ENCODE measurements around the gene ENTPD8.

ENTPD8 gene

DNA sequence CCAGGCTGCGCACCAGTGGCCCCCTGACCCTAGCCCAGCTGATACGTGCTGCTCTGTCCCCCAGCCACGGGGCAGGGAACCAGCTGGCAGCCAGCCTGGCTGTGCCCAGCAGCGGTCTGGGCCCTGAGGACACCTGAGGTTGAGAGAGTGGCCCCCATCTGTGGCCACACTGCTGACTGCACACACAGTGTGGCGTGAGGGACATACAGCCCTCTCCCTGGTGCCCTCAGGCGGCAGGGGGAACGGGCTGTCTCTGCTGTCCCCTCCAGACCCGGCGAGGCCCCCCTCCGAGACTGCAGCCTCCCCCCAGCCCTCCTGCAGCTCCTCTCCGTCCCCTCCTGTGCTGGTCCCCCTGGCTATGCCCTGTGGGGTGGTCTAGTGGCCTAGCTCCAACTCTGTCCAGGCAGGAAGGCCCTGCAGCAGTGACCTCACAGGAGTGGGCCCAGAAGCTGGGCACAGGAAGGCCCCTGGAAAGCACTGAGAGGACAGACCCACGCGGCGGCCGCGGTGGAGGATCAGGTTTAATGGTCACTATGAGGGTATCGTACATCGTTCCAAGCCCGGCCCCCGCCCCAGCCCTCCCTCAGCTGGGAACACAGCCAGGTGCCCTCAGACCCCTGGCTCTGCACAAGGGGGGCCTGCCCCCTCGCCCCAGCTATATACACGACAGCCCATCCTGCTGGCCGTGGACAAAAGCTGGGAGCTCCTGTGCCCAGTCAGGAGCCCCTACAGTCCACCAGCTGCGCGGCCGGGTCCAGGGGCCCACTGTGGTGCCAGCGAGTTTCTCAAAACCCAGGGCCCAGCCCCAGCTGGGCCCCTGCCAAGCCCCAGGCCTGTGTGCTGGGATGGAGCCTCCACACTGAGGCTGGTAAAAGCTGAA is 6.8 kb upstream of the ENTPD8 start:
- DNase-seq (ENCODE audit: low read depth, low spot score): no peak

DNA sequence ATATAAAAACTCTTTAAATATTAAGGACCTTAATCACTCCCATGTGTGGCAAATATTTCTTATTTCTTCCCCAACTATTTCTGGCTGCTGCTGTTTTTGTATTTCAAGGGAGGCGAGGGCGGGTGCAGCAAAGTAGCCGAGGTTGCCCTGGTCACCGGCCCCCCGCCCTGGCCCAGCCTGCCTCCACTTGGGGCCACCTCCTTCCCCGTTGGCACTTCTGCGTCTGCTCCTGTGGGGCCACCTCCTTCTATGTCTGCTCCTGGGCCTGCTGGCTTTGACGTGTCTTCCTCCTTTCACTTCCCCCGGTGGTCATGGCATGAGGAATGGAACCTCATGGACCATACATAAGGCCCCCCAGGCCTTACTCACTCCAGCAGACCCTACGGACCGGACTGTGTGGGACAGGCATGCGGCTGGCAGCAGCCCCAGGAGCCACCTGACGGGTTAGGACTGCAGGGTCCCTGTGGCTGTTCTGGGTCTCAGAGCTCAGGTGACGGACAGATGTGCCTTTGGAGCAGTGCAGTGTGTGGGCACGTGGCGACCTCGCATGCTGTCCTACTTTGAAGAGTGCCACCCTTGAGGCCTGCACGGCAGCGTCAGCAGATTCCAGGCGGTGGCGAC is 5.8 kb upstream of the ENTPD8 start:
- DNase-seq (ENCODE audit: low read depth, low spot score): no peak

DNA sequence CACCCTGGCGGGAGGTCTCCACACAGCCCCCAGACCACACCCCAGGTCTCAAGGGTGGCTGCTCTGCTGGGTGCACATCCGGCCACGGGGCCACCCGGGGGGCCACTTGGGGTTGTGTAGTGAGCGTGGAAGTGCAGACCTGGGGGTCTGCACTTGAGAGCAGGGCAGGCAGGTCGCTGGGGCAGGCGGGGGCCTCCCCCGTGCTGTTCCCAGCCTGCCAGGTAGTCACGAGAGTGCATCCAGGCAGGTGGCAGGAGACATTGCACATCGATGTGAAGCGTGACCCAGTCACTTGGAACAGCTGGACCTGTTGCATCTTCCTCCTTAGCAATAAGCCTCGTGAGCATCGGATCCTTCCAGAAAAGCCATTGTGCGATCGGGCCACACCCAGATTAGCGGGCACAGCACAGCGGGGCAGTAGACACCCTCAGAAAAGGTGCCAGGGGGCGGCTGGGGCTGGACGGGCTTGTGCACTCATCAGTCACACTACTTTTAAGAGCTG is 4.8 kb upstream of the ENTPD8 start:
- DNase-seq (ENCODE audit: low read depth, low spot score): no peak

DNA sequence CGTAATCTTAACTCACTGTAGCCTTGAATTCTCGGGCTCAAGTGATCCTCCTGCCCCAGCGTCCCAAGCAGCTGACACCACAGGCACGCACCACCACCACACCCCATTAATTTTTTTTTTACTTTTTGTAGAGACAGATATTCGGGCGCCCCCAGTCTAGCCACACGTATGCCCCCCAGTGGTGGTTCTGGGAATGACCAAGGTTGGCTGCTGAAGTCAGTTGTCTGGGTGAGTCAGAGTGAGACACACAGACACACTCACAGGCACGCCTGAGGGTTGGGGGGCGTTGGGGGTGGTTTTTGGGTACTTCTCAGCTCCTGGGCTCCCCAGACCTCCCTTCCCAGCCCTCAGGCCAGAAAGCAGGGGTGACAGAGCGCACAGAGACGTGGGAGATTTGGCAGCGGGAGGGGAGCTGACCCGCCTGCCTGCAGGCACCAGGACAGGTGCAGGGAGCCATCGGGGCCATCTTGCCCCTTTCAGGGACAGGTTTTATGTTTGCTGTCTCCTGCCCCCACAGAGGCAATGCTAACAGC is 4.2 kb upstream of the ENTPD8 start:
- peak; percentile 86 for DNase-seq (ENCODE audit: low read depth, low spot score)

DNA sequence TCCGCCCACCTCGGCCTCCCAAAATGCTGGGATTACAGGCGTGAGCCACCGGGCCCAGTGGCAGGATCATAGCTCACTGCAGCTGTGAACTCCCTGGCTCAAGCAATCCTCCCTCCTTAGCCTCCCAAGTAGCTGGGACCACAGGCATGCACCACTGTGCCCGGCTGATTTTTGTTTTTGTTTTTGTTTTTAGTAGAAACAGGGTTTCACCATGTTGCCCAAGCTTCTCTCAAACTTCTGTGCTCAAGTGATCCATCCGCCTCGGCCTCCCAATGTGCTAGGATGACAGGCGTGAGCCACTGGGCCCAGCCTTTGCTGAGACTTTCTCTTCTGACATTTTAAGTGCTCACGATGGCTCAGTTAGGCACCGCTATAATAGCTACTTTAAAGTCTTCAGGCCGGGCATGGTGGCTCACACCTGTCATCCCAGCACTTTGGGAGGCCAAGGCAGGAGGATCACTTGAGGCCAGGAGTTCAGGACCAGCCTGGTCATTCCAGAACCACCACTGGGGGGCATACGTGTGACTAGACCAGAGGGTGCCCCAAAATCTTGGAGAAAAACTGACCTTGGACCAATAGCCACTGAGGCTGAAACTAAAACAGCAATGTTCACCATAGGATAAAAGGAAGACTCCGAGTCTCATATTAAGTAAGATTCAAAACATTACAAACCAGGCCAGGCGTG is 3.1 kb upstream of the ENTPD8 start:
- DNase-seq (ENCODE audit: low read depth, low spot score): no peak

DNA sequence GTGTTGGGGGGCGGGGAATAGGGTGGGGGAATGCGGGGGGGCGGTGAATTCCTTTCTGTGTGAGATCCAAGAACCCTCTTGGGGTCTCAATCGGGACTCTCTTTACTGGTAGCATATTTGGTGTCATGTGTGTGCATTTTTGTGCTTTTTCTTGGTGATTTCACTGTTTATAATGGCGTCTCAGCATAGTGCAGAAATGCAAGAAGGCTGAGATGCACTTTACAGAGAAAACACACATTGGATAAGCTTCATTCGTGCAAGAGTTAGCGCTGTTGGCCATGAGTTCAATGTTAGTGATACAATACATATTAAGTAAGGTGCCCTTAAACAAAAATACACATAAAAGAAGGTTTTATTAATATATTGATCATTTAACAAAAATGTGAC is 771 bp upstream of the ENTPD8 start:
- DNase-seq (ENCODE audit: low read depth, low spot score): no peak

DNA sequence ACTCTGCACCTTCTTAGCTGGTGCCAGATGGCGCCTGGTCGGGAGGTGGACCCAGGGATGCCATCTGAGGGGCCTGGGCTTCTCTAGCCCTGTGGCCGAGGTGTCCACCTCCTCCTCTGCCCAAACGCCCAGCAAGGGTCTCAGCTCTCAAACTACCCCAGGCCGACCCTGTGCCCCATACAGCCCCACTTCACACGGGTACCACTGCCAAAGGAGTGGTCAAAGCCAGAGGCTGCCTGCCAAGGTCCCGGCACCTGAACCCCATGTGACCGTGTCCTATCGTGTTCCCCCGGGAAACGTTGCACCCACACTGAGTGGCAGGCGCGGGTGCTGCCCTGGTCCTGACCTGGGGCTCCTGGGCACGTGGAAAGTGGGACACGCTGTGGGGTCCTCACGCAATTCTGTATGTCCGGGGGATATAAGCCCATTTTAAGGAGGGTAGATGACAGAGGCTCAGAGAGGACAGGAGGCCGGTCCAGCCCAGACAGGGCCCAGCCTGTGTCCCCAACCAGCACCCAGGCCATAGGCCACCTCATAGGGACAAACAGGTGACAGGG is 1.9 kb downstream of the ENTPD8 start:
- DNase-seq (ENCODE audit: low read depth, low spot score): no peak

DNA sequence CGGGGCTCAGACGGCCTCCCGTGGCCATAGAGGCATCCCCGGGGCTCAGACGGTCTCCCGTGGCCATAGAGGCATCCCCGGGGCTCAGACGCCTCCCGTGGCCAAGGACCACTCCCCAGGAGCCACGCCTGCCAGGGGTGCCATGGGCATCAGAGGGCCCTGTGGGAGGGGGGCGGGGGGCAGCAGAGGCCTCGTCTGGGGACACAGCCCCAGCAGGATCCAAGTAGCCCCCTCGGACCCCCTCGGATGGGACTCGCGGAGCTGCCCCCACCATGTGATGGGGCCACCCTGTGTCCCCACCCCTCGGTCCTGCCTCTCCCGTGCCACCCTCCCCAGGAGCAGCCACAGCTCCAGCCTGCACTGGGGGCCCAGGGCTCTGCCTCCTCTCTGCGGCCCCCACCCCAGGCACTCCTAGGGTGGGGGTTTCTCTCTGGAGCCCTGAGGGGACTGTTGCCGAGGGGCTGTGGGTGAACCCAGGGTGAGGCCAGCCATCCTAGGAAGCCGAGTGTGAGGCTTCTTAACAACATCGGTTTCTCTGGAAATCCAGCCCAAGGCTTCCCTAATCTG is 2.5 kb downstream of the ENTPD8 start:
- no peak for DNase-seq (ENCODE audit: low read depth, low spot score)

DNA sequence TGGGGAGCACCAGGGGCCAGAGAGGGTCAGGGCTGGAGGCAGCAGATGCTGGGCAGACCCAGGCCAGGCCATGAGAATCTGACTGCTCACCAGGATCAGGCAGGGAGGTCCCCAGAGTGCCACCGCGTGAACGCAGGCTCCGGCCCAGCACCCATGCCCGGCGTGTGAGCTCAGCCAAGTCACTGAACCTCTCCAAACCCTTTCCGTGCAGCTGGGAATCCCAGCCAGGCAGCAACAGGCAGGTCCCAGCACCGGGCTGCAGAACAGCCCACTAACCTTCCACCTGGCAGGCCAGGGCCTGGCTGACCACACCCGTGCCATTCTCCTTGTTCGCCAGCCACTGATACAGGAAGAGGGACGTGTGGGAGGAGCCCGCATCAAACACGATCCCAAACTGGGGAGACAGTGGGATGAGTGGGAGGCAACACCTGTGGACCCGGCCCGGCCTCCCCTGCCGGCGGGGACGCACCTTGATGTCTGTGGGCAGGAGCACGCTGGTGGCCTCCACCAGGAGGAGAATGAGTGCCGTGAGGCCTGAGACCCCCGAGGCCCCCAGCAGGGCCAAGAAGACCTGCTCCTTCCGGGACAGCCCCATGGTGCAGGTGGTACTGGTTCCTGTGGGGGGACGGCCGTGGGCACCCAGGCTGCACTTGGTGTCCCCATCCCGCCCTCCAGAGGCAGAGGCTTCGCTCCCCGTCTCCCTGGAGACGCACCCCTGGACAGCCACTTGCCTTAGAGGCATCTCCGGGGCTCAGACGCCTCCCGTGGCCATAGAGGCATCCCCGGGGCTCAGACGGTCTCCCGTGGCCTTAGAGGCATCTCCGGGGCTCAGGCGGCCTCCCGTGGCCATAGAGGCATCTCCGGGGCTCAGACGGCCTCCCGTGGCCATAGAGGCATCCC is 3.2 kb downstream of the ENTPD8 start:
- no peak for DNase-seq (ENCODE audit: low read depth, low spot score)

DNA sequence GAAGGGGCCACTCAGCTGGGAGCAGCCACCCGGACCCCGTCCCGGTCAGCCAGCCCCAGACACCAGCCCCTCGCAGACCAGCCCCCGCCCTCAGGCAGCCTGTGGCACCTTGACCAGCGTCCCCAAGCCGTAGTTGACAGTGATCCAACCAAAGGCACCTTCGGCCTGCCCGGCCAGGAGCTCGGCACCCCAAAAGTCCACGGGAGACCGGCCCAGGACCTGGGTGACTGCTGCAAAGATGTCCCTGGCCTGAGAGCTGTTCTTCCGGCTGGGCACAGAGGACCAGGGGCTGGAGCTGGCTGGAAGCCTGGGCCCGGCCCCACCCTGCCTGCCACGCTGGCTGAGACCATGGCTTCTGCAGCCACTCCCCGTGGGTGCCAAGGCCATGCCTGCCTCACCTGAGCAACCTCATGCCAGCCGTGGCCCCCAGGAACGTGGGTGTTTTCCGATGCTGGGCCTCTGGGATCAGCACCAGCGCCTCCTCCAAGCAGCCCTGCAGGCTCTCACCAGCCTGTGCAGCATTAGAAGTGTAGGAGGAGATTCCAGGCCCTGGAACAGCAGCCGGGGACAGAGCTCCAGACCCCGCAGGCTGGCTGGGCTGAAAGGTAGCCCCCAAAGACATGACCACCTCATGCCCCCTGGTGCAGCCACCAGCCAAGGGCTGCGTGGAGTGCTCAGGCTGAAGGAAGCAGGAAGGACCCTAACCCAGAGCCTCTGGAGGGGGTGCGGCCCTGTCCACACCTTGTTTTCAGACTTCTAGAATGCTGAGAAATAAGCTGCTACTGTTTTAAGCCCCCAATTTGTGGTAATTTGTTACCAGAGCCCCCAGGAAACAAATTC is 4.2 kb downstream of the ENTPD8 start:
- DNase-seq (ENCODE audit: low read depth, low spot score): no peak

DNA sequence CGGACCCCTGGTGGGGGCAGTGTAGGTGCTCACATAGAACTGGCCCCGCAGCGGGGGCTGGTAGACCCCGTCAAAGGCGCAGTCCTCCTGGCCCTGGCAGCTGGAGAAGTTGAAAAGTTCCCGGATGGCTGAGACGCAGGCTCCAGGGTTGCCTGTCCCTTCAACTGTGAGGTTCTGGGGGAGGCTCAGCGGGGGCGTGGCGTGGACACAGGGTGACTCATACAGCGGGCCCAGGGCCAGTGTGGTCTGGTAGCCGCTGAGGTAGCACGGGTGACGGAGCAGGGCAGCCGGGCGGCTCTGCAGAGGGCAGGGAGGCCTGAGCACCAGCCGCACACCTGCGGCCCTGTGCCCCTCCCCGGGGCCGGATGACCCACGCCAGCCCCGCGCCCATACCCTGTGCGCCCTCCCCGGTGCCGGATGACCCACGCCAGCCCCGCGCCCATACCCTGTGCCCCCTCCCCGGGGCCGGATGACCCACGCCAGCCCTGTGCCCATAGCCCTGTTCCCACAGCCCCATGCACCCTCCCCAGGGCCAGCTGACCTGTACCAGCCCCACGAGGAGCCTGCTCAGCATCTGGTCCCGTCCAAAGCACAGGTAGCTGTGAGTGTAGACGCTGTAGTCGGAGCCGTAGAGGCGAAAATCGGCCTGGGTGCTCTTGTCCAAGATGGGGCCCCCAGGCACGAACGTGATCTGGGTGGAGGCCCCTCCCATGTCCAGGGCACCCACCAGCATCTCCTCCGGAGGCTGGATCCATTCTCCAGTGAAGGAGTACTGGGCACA is 5.0 kb downstream of the ENTPD8 start:
- DNase-seq (ENCODE audit: low read depth, low spot score): peak; percentile 96

DNA sequence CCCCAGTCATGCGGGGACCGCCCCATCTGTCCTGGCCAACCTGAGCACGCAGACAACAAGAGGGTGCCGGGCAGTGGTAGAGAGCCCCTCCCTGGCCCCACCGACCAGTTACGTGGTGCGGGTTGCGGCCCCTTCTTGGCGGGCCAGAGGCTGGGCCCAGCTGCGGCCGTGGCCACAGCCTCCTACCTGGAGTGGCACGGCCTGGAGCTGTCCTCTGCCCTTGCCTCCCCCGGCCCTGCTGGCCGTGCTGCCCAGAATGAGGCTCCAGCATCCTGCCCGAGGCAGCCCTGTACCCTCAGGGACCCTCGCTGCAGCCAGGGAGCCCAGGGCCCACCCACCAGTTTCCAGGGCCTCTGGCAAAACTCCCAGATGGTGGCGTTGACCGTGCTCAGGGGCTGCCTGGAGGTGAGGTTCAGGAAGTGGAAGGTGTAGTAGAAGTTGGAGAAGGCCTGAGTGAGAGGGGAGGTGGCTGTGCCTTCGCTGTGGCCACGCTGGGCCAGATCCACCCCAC is 5.7 kb downstream of the ENTPD8 start:
- no peak for DNase-seq (ENCODE audit: low read depth, low spot score)

DNA sequence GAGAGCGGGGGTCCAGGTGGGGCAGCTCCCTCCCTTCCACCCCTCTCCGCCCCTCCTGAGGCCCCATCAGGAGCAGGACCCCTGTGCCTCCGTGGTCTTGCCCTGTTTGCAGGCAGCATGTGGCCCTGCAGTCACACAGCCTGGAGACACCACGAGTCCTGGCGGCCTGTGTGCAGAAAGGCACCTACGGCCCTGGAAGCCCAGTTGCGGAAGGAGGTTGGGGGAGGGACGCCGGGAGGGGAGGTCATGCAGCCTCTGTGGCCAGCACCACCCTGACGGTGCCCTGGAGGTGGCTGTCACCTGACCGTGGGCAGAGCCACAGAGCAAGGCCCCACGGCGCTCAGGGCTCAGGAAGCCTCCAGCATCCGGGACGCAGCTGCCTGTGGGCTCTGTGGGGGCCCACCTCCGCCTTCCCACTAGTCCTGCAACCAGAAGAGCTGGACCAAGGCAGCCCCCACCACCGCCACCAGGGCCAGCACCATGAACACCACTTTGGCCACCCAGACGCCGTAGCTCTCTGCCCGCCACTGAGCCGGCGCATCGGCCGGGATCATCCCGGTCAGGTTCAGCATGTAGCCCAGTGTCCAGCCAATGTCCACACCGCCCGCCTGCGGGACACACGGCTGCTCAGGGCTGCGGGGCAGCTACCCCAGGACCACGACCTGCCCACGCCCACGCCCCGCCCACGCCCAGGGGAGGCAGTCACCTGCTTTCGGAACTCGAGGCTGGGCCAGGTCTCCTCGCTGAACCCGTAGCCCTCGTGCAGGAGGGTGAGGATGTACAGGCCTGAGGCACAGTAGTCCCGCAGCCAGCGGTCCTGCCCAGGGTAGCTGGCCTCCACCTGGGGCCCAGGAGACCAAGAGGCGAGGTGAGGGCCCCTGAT is 6.4 kb downstream of the ENTPD8 start:
- DNase-seq (ENCODE audit: low read depth, low spot score): no peak

DNA sequence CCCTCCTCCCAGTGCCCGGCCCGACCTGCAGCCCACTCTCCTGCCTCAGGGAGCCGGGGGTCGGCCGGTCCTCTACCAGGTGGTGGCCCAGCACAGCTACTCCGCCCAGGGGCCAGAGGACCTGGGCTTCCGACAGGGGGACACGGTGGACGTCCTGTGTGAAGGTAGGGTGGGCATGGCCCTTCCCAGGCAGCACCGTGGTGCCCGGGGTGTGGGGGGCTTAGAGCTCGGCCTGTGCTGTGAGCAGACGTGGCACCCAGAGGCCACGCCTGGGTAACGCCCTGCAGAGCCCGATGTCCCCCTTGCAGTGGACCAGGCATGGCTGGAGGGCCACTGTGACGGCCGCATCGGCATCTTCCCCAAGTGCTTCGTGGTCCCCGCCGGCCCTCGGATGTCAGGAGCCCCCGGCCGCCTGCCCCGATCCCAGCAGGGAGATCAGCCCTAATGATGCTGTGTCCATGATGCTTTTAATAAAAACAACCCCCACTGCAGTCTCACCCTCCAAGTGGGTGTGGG is 7.2 kb downstream of the ENTPD8 start:
- no peak for DNase-seq (ENCODE audit: low read depth, low spot score)

DNA sequence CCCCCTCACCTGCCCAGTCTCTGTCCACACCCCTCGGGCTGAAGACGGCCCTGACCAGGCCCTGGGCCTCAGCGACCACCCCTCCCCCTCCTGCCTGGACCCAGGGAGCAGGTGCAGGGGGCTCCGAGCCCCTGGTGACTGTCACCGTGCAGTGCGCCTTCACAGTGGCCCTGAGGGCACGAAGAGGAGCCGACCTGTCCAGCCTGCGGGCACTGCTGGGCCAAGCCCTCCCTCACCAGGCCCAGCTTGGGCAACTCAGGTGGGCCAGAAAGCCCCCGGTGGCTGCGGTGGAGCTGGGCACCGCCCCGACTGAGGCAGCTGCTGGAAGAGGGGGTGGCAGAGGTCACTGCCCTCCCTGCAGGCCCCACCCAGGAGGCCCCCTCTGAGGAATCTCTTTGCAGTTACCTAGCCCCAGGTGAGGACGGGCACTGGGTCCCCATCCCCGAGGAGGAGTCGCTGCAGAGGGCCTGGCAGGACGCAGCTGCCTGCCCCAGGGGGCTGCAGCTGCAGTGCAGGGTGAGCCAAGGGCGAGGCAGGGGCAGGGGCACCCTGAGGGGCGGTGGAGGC is 7.7 kb downstream of the ENTPD8 start:
- no peak for DNase-seq (ENCODE audit: low read depth, low spot score)

DNA sequence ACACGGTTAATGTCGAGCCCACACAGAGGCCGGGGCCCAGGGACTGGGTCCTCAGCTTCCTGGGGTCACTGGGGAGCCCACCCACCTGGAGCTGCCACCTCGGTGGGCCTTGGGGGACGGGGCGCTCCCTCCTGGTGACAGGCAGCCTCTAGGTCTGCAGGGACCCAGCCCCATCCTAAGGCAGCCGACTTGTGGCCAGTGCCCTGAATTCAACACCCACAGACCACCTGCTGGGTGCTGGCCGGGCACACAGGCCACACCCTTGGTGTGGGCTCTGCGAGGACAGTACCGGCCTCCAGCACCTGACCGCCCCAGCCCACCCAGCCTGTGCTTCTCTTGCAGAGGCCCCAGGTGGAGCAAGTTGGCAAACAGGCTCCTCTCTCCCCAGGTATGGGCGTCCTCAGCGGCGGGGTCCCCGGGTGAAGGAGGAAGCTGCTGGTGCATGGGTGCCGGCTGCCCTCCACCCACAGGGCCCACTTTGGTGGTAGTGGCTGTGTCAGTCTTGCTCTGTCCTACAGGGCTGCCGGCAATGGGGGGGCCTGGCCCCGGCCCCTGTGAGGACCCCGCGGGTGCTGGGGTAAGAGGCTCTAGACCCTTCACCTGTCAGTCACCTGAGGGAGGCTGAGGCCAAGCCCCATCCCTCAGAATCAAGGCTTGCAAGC is 8.3 kb downstream of the ENTPD8 start:
- DNase-seq (ENCODE audit: low read depth, low spot score): no peak
